Stimulated activated CD4-positive, alpha-beta T cell treated with anti-CD3 and anti-CD28 coated beads, Interleukin-1b, Interleukin-23, amount 100 ng/mL, for 24 hours (primary cell): ENCODE results near the gene DNASE1L3.

ENCODE experiments used
- DNase-seq, 4 experiments: peaks; one replicate each; pipeline ENCODE4 v3.0.0-alpha.2; 2020; ENCODE audit warnings: low read depth in 4 of 4, low spot score in 1 of 4

DNASE1L3 gene

GRCh38 chr3:58164199-58164879 is 46.4 kb downstream of the DNASE1L3 start:
- no peak for DNase-seq

GRCh38 chr3:58163234-58163633 is 47.5 kb downstream of the DNASE1L3 start:
- no peak for DNase-seq

GRCh38 chr3:58161435-58162398 is 49.1 kb downstream of the DNASE1L3 start:
- no peak for DNase-seq

- DNase-seq = no peak
Measured at GRCh38 chr3:58160399-58160798, 50.4 kb downstream of the DNASE1L3 start.

- DNase-seq = no peak
Measured at GRCh38 chr3:58158442-58159153, 52.2 kb downstream of the DNASE1L3 start.

- DNase-seq = no peak
Measured at GRCh38 chr3:58157700-58158099, 53.1 kb downstream of the DNASE1L3 start.

- DNase-seq = no peak
Measured at GRCh38 chr3:58155838-58156237, 54.9 kb downstream of the DNASE1L3 start.

- DNase-seq = no peak
Measured at GRCh38 chr3:58154626-58155449, 55.9 kb downstream of the DNASE1L3 start.

- DNase-seq = no peak
Measured at GRCh38 chr3:58153371-58153770, 57.4 kb downstream of the DNASE1L3 start.

GRCh38 chr3:58152225-58153015 is 58.4 kb downstream of the DNASE1L3 start:
- no peak for DNase-seq

- no peak for DNase-seq
Measured at GRCh38 chr3:58151637-58152036, 59.1 kb downstream of the DNASE1L3 start.

GRCh38 chr3:58150810-58151199 is 60.0 kb downstream of the DNASE1L3 start:
- no peak for DNase-seq

GRCh38 chr3:58150130-58150809 is 60.5 kb downstream of the DNASE1L3 start:
- no peak for DNase-seq

GRCh38 chr3:58148049-58148448 is 62.7 kb downstream of the DNASE1L3 start:
- DNase-seq = no peak

- DNase-seq = no peak
Measured at GRCh38 chr3:58144478-58145325, 66.1 kb downstream of the DNASE1L3 start.

- DNase-seq = no peak
Measured at GRCh38 chr3:58143417-58144055, 67.2 kb downstream of the DNASE1L3 start.
